Spinal cord (tissue), 10 donors: Measurements from ENCODE around the gene ATG4D. TPM values are rescaled to one million over a fixed set of nuclear protein-coding genes. Genes with fewer than 3 reads are reported as not detected.
"Not testable (repeated sequence)": the region's sequence is repeated elsewhere in the genome, so short reads cannot be mapped to it uniquely, and the experiment has no call there.

Experiments used
- DNase-seq, 6 donors: peaks; one replicate each; pipeline versions ENCODE4 v3.0.0 to v3.0.0-alpha.2; 2013 to 2015; ENCODE audit warnings: low spot score in 6 of 6, low read depth in 4 of 6
- H3K27ac ChIP-seq: one replicate; pipeline ENCODE4 v1.5.1; 2013; ENCODE audit warnings: low read depth, low read length, control low read depth
- H3K27me3 ChIP-seq: one replicate; pipeline ENCODE4 v1.6.1; 2013; ENCODE audit warnings: low read length; ENCODE audit not compliant: control insufficient read depth, insufficient read depth
- H3K36me3 ChIP-seq: one replicate; pipeline ENCODE4 v1.6.1; 2013; ENCODE audit warnings: low read length; ENCODE audit not compliant: control insufficient read depth, insufficient read depth
- H3K4me1 ChIP-seq: one replicate; pipeline ENCODE4 v1.6.1; 2013; ENCODE audit warnings: low read length; ENCODE audit not compliant: control insufficient read depth, insufficient read depth
- H3K4me3 ChIP-seq: one replicate; pipeline ENCODE4 v1.5.1; 2013; ENCODE audit warnings: low read depth, low read length, control low read depth
- H3K9me3 ChIP-seq: one replicate; pipeline ENCODE4 v1.6.1; 2013; ENCODE audit warnings: low read length; ENCODE audit not compliant: control insufficient read depth, insufficient read depth
- WGBS: methylation state at CpG from one replicate; pipeline ENCODE4 v1.1.5; 2013; ENCODE audit warnings: missing lambda C conversion rate; ENCODE audit not compliant: insufficient coverage; 5-methylcytosine and 5-hydroxymethylcytosine counted together
- polyA plus RNA-seq, 2 donors: library from polyadenylated mRNA; unstranded; fragments of 120-200 nt; gene quantifications; one replicate each; pipeline ENCODE4 v1.2.1, GENCODE V29; 2013; ENCODE audit not compliant: insufficient read length in 2 of 2
- total RNA-seq, 2 donors: library from RNA; depleted of rRNA in 1 of 2; stranded (reverse); fragments of 120-200 nt in 1 of 2; fragments of >200 nt in 1 of 2; gene quantifications; one replicate each; pipeline versions ENCODE4 v1.2.3 to v1.2.4, GENCODE V29; 2013 to 2014
- donor health status: healthy.

Gene ATG4D
- total and polyA plus RNA-seq, 4 donors: 10.6 to 43.9 (median 31.3) TPM

DNA sequence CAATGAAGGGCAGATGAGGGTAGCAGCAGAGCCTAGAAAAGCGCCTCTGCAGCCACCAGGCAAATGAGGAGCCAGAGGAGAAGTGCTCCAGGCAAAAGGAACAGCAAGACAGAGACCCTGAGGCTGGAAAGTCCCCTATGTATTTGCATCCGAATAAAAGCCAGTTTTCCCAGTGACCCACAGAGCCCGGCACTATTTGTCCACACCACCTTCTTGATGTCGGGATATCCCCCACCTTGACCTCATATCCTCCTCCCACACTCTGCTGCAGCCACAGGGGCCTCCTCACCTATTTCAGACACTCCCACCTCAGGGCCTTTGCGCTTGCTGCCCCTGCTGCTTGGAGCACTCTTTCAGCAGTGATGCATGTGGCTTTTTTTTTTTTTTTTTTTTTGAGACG is 6.6 kb downstream of the ATG4D start:
- DNase-seq: no peak
- H3K27ac ChIP-seq: no peak overlapping the region

GRCh38 chr19:10551006-10551405 is 7.3 kb downstream of the ATG4D start:
- WGBS: 95% methylated on average over 7 of the region's 9 CpGs

More for the DNA sequence above, 6.6 kb downstream of the ATG4D start:
- Histone ChIP-seq H3K27me3 (no peaks in the 10 kb centered on the region), H3K9me3 (no peaks in the 10 kb centered on the region), H3K4me1 (peaks cover 2% of the 10 kb centered on the region), H3K36me3 (peaks cover 93% of the 10 kb centered on the region), H3K4me3 (no peak overlapping the region)
- WGBS: 96% methylated on average over 4 of the region's 6 CpGs

DNA sequence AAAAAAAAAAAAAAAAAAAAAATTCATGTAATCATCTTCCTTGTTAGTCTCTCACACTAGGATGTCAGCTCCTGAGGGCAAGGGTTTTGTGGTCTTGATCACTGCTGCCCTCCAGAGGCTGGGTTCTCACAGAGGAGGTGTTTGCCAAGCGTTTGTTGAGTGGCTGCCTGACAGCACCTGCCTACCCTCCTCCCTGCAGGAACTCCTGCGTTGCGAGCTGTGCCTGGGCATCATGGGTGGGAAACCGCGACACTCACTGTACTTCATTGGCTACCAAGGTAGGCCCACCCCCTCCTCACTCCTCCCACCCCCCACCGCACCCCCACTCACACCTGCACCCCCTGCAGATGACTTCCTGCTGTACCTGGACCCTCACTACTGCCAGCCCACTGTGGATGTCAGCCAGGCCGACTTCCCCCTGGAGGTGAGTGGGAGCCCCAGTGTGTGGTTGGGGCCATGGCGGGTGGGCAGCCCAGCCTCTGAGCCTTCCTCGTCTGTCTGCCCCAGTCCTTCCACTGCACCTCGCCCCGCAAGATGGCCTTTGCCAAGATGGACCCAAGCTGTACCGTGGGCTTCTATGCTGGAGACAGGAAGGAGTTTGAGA is 8.1 kb downstream of the ATG4D start:
- Histone ChIP-seq H3K4me1 (no peaks in the 10 kb centered on the region), H3K9me3 (no peaks in the 10 kb centered on the region), H3K4me3 (no peak overlapping the region), H3K27me3 (no peaks in the 10 kb centered on the region), H3K27ac (no peak overlapping the region), H3K36me3 (peaks cover 98% of the 10 kb centered on the region)
- DNase-seq: no peak
- WGBS: 94% methylated on average over 6 of the region's 12 CpGs

More at GRCh38 chr19:10551006-10551405, 7.3 kb downstream of the ATG4D start:
- H3K27me3 ChIP-seq, H3K4me1 ChIP-seq, H3K9me3 ChIP-seq, DNase-seq, H3K4me3 ChIP-seq, H3K27ac ChIP-seq: not testable (repeated sequence)
- peaks cover 95% of the 10 kb centered on the region for H3K36me3 ChIP-seq

- Histone ChIP-seq H3K4me1 (no peaks in the 10 kb centered on the region), H3K27ac (no peak overlapping the region), H3K4me3 (no peak overlapping the region), H3K36me3 (peaks cover 96% of the 10 kb centered on the region), H3K27me3 (no peaks in the 10 kb centered on the region), H3K9me3 (no peaks in the 10 kb centered on the region)
- DNase-seq: peak in 1 of 6 donors; percentile 50
- WGBS: 83% methylated on average over 9 of the region's 12 CpGs
Measured at GRCh38 chr19:10552510-10553053, 8.9 kb downstream of the ATG4D start.

GRCh38 chr19:10553087-10553667 is 9.5 kb downstream of the ATG4D start:
- WGBS: 90% methylated on average over 8 of the region's 13 CpGs
- Histone ChIP-seq H3K27ac (no peak overlapping the region), H3K9me3 (no peaks in the 10 kb centered on the region), H3K27me3 (no peaks in the 10 kb centered on the region), H3K4me1 (no peaks in the 10 kb centered on the region), H3K36me3 (peaks cover 97% of the 10 kb centered on the region), H3K4me3 (no peak overlapping the region)
- DNase-seq: no peak

GRCh38 chr19:10553943-10554381 is 10.3 kb downstream of the ATG4D start:
- Histone ChIP-seq H3K4me1 (no peaks in the 10 kb centered on the region), H3K4me3 (no peak overlapping the region), H3K9me3 (no peaks in the 10 kb centered on the region), H3K27me3 (no peaks in the 10 kb centered on the region), H3K36me3 (peaks cover 96% of the 10 kb centered on the region), H3K27ac (no peak overlapping the region)
- 79% methylated on average over 10 of the region's 12 CpGs for WGBS
- no peak for DNase-seq

DNA sequence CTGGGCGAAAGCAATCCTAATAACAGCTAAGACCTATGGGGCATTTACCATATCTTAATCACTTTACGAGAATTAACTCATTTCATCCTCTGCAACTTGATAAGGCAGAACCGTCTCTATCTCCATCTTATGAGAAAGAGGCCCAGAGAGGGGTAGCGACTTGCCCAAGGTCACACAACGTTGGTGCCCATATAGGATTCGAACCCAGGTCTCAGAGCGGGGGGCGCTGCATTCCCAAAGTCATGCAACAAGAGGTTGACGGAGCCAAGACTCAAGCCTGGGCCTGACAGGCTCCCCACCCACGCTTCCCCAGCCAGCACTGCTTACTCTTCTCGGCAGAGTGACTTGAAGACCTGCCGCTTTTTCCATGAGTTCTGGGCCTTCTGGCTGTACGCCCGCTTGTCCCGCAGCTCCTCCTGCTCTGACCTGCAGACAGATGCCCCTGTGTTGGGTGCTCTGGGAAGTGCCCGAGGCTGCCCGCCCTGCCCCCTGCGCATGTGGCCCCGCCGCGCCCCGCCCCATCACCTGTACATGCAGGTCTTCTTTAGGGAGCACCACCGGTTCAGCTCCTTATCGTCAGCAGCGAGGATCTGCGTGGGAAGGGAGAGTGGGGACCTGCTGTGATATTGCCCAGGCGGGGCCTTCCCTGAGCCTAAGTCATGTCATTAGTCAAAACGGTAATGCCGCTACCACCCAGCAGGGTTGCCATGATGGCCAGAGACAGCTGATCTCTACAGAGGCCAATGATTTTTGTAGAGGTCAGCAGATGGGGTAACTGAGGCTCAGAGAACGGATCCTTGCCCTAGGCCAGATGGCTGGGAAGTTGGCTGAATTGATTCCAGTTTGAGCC is 11.3 kb downstream of the ATG4D start:
- H3K4me3 ChIP-seq: no peak overlapping the region
- no peak overlapping the region for H3K27ac ChIP-seq
- H3K4me1 ChIP-seq: no peaks in the 10 kb centered on the region
- H3K27me3 ChIP-seq: no peaks in the 10 kb centered on the region
- peaks cover 96% of the 10 kb centered on the region for H3K36me3 ChIP-seq
- no peak for DNase-seq
- 83% methylated on average over 25 of the region's 30 CpGs for WGBS
- no peaks in the 10 kb centered on the region for H3K9me3 ChIP-seq

DNA sequence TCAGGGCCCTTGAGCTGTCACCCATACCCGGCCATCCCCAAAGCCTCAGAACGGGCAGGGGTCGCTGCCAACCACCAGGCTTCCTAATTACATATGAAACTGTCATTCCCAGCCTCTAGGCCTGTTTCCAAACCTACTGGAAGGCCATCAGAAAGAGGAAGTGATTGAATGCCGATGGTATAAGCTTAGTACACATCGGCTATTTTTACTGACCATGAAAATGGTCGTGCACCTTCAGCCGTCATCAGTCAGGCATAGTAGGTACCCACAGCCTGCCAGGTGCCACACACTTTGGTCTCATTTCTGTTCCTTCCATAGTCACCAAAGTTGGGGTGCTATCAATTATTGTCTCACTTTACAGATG is 11.9 kb downstream of the ATG4D start:
- 72% methylated on average over 4 of the region's 7 CpGs for WGBS
- Histone ChIP-seq H3K27me3 (no peaks in the 10 kb centered on the region), H3K9me3 (no peaks in the 10 kb centered on the region), H3K27ac (no peak overlapping the region), H3K36me3 (peaks cover 96% of the 10 kb centered on the region), H3K4me1 (no peaks in the 10 kb centered on the region), H3K4me3 (no peak overlapping the region)
- no peak for DNase-seq

GRCh38 chr19:10557603-10558197 is 14.0 kb downstream of the ATG4D start:
- H3K4me3 ChIP-seq: no peak overlapping the region
- peaks cover 89% of the 10 kb centered on the region for H3K36me3 ChIP-seq
- WGBS: 94% methylated on average over 33 of the region's 33 CpGs
- no peaks in the 10 kb centered on the region for H3K27me3 ChIP-seq
- no peak for DNase-seq
- no peaks in the 10 kb centered on the region for H3K4me1 ChIP-seq
- no peak overlapping the region for H3K27ac ChIP-seq
- H3K9me3 ChIP-seq: no peaks in the 10 kb centered on the region
